ENCODE measurements around the gene GLIS1.

Gene GLIS1

GRCh38 chr1:53478502-53478818 lies 260.5 kb downstream of the GLIS1 start:
- H3K9me3 ChIP-seq (ENCODE audit: insufficient read depth, low read length, severe bottlenecking): no peaks in the 10 kb centered on the region
- no peaks in the 10 kb centered on the region for H3K79me2 ChIP-seq (ENCODE audit: insufficient read depth, low read length)
- H3K4me2 ChIP-seq (ENCODE audit: insufficient read depth, low read length): no peak overlapping the region
- no peak overlapping the region for H3K27ac ChIP-seq (ENCODE audit: low read length)
- TF ChIP-seq EZH2 (IDR thresholded peaks at IDR 0.05; ENCODE audit: borderline replicate concordance, low read depth, low read length, severe bottlenecking) (no peak), CTCF (IDR thresholded peaks at IDR 0.05; ENCODE audit: borderline replicate concordance, extremely low read depth, low read length, poor library complexity, severe bottlenecking) (no peak)
- no peak for ATAC-seq (ENCODE audit: insufficient read depth, low read depth)
- no peaks in the 10 kb centered on the region for H3K4me1 ChIP-seq (ENCODE audit: insufficient read depth, low read length)
- no peak for DNase-seq
- H3K4me3 ChIP-seq (ENCODE audit: low read depth in 1 of 2, low read length in 2 of 2): no peak overlapping the region
- no peak overlapping the region for H2AFZ ChIP-seq (ENCODE audit: low read depth, low read length)
- no peaks in the 10 kb centered on the region for H3K36me3 ChIP-seq (ENCODE audit: insufficient read depth, low read length)
- no peak overlapping the region for H3K9ac ChIP-seq (ENCODE audit: low read depth, low read length)
- H4K20me1 ChIP-seq (ENCODE audit: insufficient read depth, low read length): no peaks in the 10 kb centered on the region; the same call in 1 of the 2 replicates
- H3K27me3 ChIP-seq (ENCODE audit: insufficient read depth, low read length, poor library complexity): peaks cover 19% of the 10 kb centered on the region

GRCh38 chr1:53477651-53478501 lies 261.1 kb downstream of the GLIS1 start:
- Histone ChIP-seq H2AFZ (ENCODE audit: low read depth, low read length) (no peak overlapping the region), H3K9ac (ENCODE audit: low read depth, low read length) (no peak overlapping the region), H3K36me3 (ENCODE audit: insufficient read depth, low read length) (no peaks in the 10 kb centered on the region), H3K4me3 (ENCODE audit: low read depth in 1 of 2, low read length in 2 of 2) (no peak overlapping the region), H3K27ac (ENCODE audit: low read length) (no peak overlapping the region), H4K20me1 (ENCODE audit: insufficient read depth, low read length) (no peaks in the 10 kb centered on the region; the same call in 1 of the 2 replicates), H3K4me2 (ENCODE audit: insufficient read depth, low read length) (no peak overlapping the region), H3K9me3 (ENCODE audit: insufficient read depth, low read length, severe bottlenecking) (no peaks in the 10 kb centered on the region), H3K4me1 (ENCODE audit: insufficient read depth, low read length) (no peaks in the 10 kb centered on the region), H3K27me3 (ENCODE audit: insufficient read depth, low read length, poor library complexity) (peaks cover 19% of the 10 kb centered on the region), H3K79me2 (ENCODE audit: insufficient read depth, low read length) (no peaks in the 10 kb centered on the region)
- DNase-seq (no peak), ATAC-seq (ENCODE audit: insufficient read depth, low read depth) (no peak)
- no peak for TF ChIP-seq CTCF (IDR thresholded peaks at IDR 0.05; ENCODE audit: borderline replicate concordance, extremely low read depth, low read length, poor library complexity, severe bottlenecking)
- no peak for TF ChIP-seq EZH2 (IDR thresholded peaks at IDR 0.05; ENCODE audit: borderline replicate concordance, low read depth, low read length, severe bottlenecking)

GRCh38 chr1:53476579-53476978 lies 262.4 kb downstream of the GLIS1 start:
- no peak overlapping the region for H3K4me2 ChIP-seq (ENCODE audit: insufficient read depth, low read length)
- no peak overlapping the region for H3K27ac ChIP-seq (ENCODE audit: low read length)
- no peaks in the 10 kb centered on the region for H3K4me1 ChIP-seq (ENCODE audit: insufficient read depth, low read length)
- H3K27me3 ChIP-seq (ENCODE audit: insufficient read depth, low read length, poor library complexity): peaks cover 19% of the 10 kb centered on the region
- H4K20me1 ChIP-seq (ENCODE audit: insufficient read depth, low read length): no peaks in the 10 kb centered on the region; the same call in 1 of the 2 replicates
- no peak overlapping the region for H3K9ac ChIP-seq (ENCODE audit: low read depth, low read length)
- DNase-seq: no peak
- H3K9me3 ChIP-seq (ENCODE audit: insufficient read depth, low read length, severe bottlenecking): no peaks in the 10 kb centered on the region
- no peaks in the 10 kb centered on the region for H3K36me3 ChIP-seq (ENCODE audit: insufficient read depth, low read length)
- H3K79me2 ChIP-seq (ENCODE audit: insufficient read depth, low read length): no peaks in the 10 kb centered on the region
- ATAC-seq (ENCODE audit: insufficient read depth, low read depth): no peak
- no peak overlapping the region for H3K4me3 ChIP-seq (ENCODE audit: low read depth in 1 of 2, low read length in 2 of 2)
- H2AFZ ChIP-seq (ENCODE audit: low read depth, low read length): no peak overlapping the region
- TF ChIP-seq CTCF (IDR thresholded peaks at IDR 0.05; ENCODE audit: borderline replicate concordance, extremely low read depth, low read length, poor library complexity, severe bottlenecking) (no peak), EZH2 (IDR thresholded peaks at IDR 0.05; ENCODE audit: borderline replicate concordance, low read depth, low read length, severe bottlenecking) (no peak)

Measured in DND-41 (cell line).